ENCODE results near the gene MC2R.
"Not testable (repeated sequence)": the region's sequence is repeated elsewhere in the genome, so short reads cannot be mapped to it uniquely, and the experiment has no call there.

MC2R gene

GRCh38 chr18:13872373-13872772 lies 43.0 kb downstream of the MC2R start:
- no peak for DNase-seq (ENCODE audit: low spot score)
- TF ChIP-seq CTCF (IDR thresholded peaks at IDR 0.05; ENCODE audit: extremely low read depth, missing control alignments), result no peak

- DNase-seq (ENCODE audit: low spot score), result no peak
- no peak for TF ChIP-seq CTCF (IDR thresholded peaks at IDR 0.05; ENCODE audit: extremely low read depth, missing control alignments)
Measured at GRCh38 chr18:13871701-13872100, 43.6 kb downstream of the MC2R start.

- no peak for DNase-seq (ENCODE audit: low spot score)
- no peak for TF ChIP-seq CTCF (IDR thresholded peaks at IDR 0.05; ENCODE audit: extremely low read depth, missing control alignments)
Measured at GRCh38 chr18:13868501-13869271, 46.6 kb downstream of the MC2R start.

GRCh38 chr18:13862898-13863297 lies 52.4 kb downstream of the MC2R start:
- not testable (repeated sequence) for DNase-seq (ENCODE audit: low spot score)

GRCh38 chr18:13849791-13850190 lies 65.5 kb downstream of the MC2R start:
- no peak for DNase-seq (ENCODE audit: low spot score)
- TF ChIP-seq CTCF (IDR thresholded peaks at IDR 0.05; ENCODE audit: extremely low read depth, missing control alignments), result no peak

- DNase-seq (ENCODE audit: low spot score), result no peak
- no peak for TF ChIP-seq CTCF (IDR thresholded peaks at IDR 0.05; ENCODE audit: extremely low read depth, missing control alignments)
Measured at GRCh38 chr18:13836559-13836958, 78.8 kb downstream of the MC2R start.

- DNase-seq (ENCODE audit: low spot score), result no peak
- no peak for TF ChIP-seq CTCF (IDR thresholded peaks at IDR 0.05; ENCODE audit: extremely low read depth, missing control alignments)
Measured at GRCh38 chr18:13835202-13835601, 80.1 kb downstream of the MC2R start.

- no peak for DNase-seq (ENCODE audit: low spot score)
- no peak for TF ChIP-seq CTCF (IDR thresholded peaks at IDR 0.05; ENCODE audit: extremely low read depth, missing control alignments)
Measured at GRCh38 chr18:13834496-13835015, 80.8 kb downstream of the MC2R start.
